HG03196 (cell line): ENCODE results near the gene CPSF2.
"Not testable (repeated sequence)": the region's sequence is repeated elsewhere in the genome, so short reads cannot be mapped to it uniquely, and the experiment has no call there.

Experiments
- ATAC-seq: cut with Tn5 transposase; IDR thresholded peaks from one replicate; pipeline ENCODE4 v1.9.1; 2021; ENCODE audit not compliant: unreplicated experiment

CPSF2 gene

GRCh38 chr14:92154283-92154942 lies 32.6 kb downstream of the CPSF2 start:
- no peak for ATAC-seq

- ATAC-seq, result no peak
Observed at GRCh38 chr14:92160619-92161018, 38.9 kb downstream of the CPSF2 start.

GRCh38 chr14:92161521-92161920 lies 39.8 kb downstream of the CPSF2 start:
- no peak for ATAC-seq

- ATAC-seq, result no peak
Observed at GRCh38 chr14:92164958-92165357, 43.2 kb downstream of the CPSF2 start.

GRCh38 chr14:92173668-92174067 lies 51.9 kb downstream of the CPSF2 start:
- ATAC-seq, result no peak

GRCh38 chr14:92175811-92176210 lies 54.0 kb downstream of the CPSF2 start:
- ATAC-seq, result no peak

GRCh38 chr14:92176476-92176875 lies 54.7 kb downstream of the CPSF2 start:
- no peak for ATAC-seq

- ATAC-seq, result not testable (repeated sequence)
Observed at GRCh38 chr14:92179178-92179577, 57.4 kb downstream of the CPSF2 start.

GRCh38 chr14:92185559-92185958 lies 63.8 kb downstream of the CPSF2 start:
- no peak for ATAC-seq

- not testable (repeated sequence) for ATAC-seq
Observed at GRCh38 chr14:92187616-92188015, 65.8 kb downstream of the CPSF2 start.

- no peak for ATAC-seq
Observed at GRCh38 chr14:92190768-92191167, 69.0 kb downstream of the CPSF2 start.

- no peak for ATAC-seq
Observed at GRCh38 chr14:92198804-92199203, 77.0 kb downstream of the CPSF2 start.

GRCh38 chr14:92199763-92200162 lies 78.0 kb downstream of the CPSF2 start:
- no peak for ATAC-seq

- ATAC-seq, result no peak
Observed at GRCh38 chr14:92203116-92203515, 81.3 kb downstream of the CPSF2 start.

- ATAC-seq, result no peak
Observed at GRCh38 chr14:92204792-92205191, 83.0 kb downstream of the CPSF2 start.

- ATAC-seq, result no peak
Observed at GRCh38 chr14:92207012-92207927, 85.5 kb downstream of the CPSF2 start.

- ATAC-seq, result no peak
Observed at GRCh38 chr14:92207928-92208265, 86.1 kb downstream of the CPSF2 start.

- no peak for ATAC-seq
Observed at GRCh38 chr14:92209141-92209540, 87.4 kb downstream of the CPSF2 start.

GRCh38 chr14:92213125-92213524 lies 91.4 kb downstream of the CPSF2 start:
- not testable (repeated sequence) for ATAC-seq

- no peak for ATAC-seq
Observed at GRCh38 chr14:92215579-92215978, 93.8 kb downstream of the CPSF2 start.

- no peak for ATAC-seq
Observed at GRCh38 chr14:92217936-92218335, 96.2 kb downstream of the CPSF2 start.
